ENCODE data around the gene DHRS2.
"Not testable (repeated sequence)": the region's sequence is repeated elsewhere in the genome, so short reads cannot be mapped to it uniquely, and the experiment has no call there.

The DHRS2 gene

GRCh38 chr14:23636317-23637211 lies at the start of gene DHRS2:
TSS of gene DHRS2 (plus strand) at chr14:23636364. CDS start at chr14:23638865, 2,501 bp downstream.
- no peak for DNase-seq

GRCh38 chr14:23588884-23589598 lies 47.1 kb upstream of the DHRS2 start:
- peak; percentile 70 to 81 (median 74) for DNase-seq

GRCh38 chr14:23589606-23590005 lies 46.6 kb upstream of the DHRS2 start:
- no peak for DNase-seq

GRCh38 chr14:23590198-23590597 lies 46.0 kb upstream of the DHRS2 start:
- no peak for DNase-seq

GRCh38 chr14:23594191-23594590 lies 42.0 kb upstream of the DHRS2 start:
- DNase-seq, result not testable (repeated sequence)

GRCh38 chr14:23600322-23600707 lies 35.8 kb upstream of the DHRS2 start:
- no peak for DNase-seq

- no peak for DNase-seq
These were observed 35.4 kb upstream of the DHRS2 start for GRCh38 chr14:23600806-23601205.

GRCh38 chr14:23601424-23601823 lies 34.7 kb upstream of the DHRS2 start:
- DNase-seq, result no peak

- DNase-seq, result no peak
These were observed 34.4 kb upstream of the DHRS2 start for GRCh38 chr14:23601845-23602180.

- no peak for DNase-seq
These were observed 33.7 kb upstream of the DHRS2 start for GRCh38 chr14:23602181-23603095.

GRCh38 chr14:23603103-23603502 lies 33.1 kb upstream of the DHRS2 start:
- DNase-seq, result no peak

GRCh38 chr14:23604148-23604547 lies 32.0 kb upstream of the DHRS2 start:
- no peak for DNase-seq

- no peak for DNase-seq
These were observed 31.4 kb upstream of the DHRS2 start for GRCh38 chr14:23604675-23605170.

GRCh38 chr14:23605931-23606585 lies 30.1 kb upstream of the DHRS2 start:
- DNase-seq, result no peak

- no peak for DNase-seq
These were observed 27.7 kb upstream of the DHRS2 start for GRCh38 chr14:23608454-23608853.

- no peak for DNase-seq
These were observed 27.2 kb upstream of the DHRS2 start for GRCh38 chr14:23609001-23609400.

- not testable (repeated sequence) for DNase-seq
These were observed 26.6 kb upstream of the DHRS2 start for GRCh38 chr14:23609411-23610089.

GRCh38 chr14:23610090-23610814 lies 25.9 kb upstream of the DHRS2 start:
- DNase-seq, result peak in 3 of 6 experiments; percentile 15 to 56 (median 51)

- DNase-seq, result no peak
These were observed 25.3 kb upstream of the DHRS2 start for GRCh38 chr14:23610815-23611289.

GRCh38 chr14:23612354-23612732 lies 23.8 kb upstream of the DHRS2 start:
- no peak for DNase-seq

- no peak for DNase-seq
These were observed 23.4 kb upstream of the DHRS2 start for GRCh38 chr14:23612802-23613201.
